LNCaP clone FGC (cell line): ENCODE results near the gene GRIK4.

Source experiments
- DNase-seq: peaks from one replicate; pipeline ENCODE4 v3.0.0-alpha.2; 2011; ENCODE audit warnings: low read depth
- H3K4me3 ChIP-seq: 2 replicates; pipeline ENCODE4 v1.5.1; 2011; ENCODE audit warnings: mild to moderate bottlenecking, low read depth, low read length, control low read depth
- TF ChIP-seq, protein P1 (sequence below): IDR thresholded peaks from 2 replicates; pipeline ENCODE4 v1.5.1; 2012; ENCODE audit warnings: mild to moderate bottlenecking; ENCODE audit not compliant: control insufficient read depth, insufficient read depth; ENCODE audit errors: extremely low read depth

The GRIK4 gene

DNA sequence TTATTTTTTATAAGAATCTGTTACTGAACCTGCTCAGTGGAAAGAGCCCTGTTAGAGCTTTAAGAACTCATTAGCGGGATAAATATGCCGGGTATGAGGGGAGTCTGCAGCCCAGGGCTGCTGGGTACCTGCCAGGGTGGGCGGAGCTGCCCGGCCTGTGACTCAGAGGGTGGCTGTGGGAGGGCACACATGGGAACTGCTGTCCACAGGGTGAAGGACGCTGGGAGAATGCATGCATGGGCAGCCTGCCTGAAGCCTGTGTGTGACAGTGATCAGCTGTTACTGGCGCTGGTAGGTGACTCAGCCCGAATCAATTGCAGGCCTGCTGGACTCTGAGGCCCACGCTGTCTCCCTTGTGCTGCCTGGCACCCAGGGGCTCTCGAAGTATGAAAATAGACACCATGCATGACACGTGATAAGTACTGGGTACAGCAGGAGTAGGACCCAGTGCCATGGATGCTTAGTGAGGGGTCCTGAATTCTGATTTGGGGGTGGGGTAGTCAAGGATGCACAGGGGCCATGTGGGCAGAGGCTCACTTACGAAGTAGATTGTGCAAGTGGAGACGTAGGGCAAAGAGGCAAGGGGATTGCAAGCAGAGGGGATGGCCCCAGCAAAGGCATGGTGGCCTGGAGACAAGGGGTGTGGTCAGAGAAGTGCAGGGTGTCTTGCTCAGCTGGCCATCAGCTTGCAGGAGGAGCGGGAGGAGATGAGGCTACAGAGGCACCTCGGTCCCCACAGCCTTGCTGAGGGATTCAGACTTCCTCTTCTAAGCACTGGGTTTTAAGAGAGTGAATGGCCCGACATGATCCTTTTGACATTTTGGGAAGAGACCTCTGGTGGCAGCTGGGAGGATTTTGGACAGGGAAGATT, 36.5 kb downstream of the GRIK4 start:
- no peak overlapping the region for H3K4me3 ChIP-seq
- DNase-seq: peak; percentile 39
- TF ChIP-seq, protein P1, sequence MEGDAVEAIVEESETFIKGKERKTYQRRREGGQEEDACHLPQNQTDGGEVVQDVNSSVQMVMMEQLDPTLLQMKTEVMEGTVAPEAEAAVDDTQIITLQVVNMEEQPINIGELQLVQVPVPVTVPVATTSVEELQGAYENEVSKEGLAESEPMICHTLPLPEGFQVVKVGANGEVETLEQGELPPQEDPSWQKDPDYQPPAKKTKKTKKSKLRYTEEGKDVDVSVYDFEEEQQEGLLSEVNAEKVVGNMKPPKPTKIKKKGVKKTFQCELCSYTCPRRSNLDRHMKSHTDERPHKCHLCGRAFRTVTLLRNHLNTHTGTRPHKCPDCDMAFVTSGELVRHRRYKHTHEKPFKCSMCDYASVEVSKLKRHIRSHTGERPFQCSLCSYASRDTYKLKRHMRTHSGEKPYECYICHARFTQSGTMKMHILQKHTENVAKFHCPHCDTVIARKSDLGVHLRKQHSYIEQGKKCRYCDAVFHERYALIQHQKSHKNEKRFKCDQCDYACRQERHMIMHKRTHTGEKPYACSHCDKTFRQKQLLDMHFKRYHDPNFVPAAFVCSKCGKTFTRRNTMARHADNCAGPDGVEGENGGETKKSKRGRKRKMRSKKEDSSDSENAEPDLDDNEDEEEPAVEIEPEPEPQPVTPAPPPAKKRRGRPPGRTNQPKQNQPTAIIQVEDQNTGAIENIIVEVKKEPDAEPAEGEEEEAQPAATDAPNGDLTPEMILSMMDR: peak; percentile 45

DNA sequence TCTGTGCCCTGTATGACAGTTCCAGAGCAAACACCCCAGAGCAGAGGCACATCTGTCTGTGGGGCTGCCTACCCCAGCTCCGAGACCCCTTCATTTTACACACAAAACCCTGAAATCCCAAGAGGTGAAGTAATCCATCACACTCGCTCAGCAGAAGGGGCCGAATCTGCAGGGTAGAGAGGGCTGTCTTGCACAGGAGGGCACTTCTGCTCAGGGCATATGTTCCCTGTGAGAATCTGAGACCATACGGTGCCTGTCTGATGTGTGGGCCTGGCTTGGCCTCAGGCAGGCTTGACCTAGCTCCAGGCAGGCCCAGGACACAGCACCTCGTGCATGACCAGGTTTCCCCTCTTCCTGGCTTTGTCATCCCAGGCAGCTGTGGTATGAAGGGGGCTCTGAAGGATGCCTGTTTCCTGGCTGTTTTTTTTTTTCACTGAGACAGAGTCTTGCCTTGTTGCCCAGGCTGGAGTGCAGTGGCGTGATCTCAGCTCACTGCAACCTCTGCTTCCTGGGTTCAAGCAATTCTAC, 37.2 kb downstream of the GRIK4 start:
- DNase-seq: no peak
- H3K4me3 ChIP-seq: no peak overlapping the region
- TF ChIP-seq, protein P1: no peak

DNA sequence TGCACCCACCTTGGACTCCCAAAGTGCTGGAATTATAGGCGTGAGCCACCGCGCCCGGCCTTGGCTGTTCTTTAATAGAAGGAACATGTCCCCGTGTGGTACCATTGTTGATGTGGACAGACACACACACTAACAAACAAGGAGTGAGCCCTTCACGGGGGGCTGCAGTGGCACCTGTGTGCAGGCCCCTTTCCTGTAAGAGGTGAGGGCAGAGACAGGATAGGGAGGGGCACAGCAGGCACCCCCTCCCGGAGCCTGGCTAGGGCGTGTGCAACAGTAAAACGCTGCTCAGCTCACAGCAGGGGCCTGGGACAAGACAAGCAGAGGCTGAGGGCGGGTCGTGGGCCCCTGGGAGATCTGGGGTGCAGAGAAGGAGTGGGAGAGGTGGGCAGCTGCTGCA, 37.8 kb downstream of the GRIK4 start:
- H3K4me3 ChIP-seq: no peak overlapping the region
- no peak for DNase-seq
- TF ChIP-seq, protein P1: no peak

DNA sequence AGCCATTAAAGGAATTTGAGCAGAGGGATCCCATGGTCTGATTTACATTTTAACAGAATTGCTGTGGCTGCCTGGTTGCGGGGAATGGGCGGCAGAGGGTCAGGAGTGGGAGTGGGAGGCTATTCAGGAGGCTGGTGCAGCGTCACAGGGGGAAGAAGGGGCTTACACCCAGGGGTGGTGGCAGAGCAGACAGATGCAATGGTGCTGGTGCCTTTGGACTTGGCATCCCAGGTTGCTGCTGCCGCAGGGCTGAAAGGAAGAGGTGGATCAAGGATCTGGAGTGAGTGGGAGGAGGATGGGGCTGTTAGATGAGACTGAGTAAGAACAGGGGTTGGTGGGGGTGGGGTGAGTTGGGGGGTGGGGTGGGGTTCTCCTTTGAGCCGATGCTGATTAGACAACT, 38.5 kb downstream of the GRIK4 start:
- no peak overlapping the region for H3K4me3 ChIP-seq
- DNase-seq: no peak
- TF ChIP-seq, protein P1: no peak

DNA sequence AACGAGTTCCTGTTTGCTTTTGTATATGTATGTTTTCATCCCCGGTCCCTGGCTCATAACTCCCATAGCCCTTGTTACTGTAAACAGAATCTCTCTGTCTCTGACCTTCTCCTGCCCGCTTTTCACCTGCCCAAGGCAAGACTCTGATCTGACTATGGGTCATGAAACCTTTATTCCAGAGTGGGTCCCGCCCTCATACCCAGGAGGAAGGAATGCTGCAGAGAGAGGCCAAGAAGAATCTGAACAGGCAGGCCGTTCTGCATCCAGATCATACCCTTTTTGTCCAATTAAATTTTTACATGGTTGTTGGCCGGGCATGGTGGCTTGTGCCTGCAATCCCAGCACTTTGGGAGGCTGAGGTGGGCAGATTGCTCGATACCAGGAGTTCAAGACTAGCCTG, 39.6 kb downstream of the GRIK4 start:
- TF ChIP-seq, protein P1: no peak
- DNase-seq: no peak
- H3K4me3 ChIP-seq: no peak overlapping the region

DNA sequence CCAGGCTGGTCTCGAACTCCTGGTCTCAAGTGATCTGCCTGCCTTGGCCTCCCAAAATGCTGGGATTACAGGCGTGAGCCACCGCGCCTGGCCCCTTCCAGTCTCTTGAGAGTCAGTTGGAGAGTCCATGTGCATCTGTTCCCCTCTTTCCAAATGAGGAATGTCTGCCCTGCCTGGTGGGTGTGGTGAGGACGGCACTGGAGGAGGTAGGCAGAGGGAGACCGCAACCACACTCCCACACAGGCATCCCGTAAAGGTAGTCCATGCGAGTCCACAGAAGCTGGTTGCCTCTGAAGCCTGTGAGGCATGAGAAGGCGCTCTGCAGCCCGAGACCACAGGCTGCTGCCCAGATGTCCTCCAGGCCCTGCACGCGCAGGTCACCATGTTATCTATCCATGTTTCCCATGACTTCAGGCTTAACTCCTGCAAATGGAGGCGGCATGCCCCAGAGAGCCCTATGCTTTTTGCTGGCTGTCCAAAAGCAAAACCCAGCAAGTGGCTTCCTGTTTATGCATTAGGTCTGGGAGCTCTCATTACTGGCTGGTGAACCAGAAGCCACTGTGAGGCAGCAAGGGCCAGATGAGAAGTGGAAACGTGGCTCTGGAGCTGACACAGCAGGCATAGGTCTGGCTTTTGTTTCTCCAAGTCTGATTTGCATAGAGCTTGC, 43.4 kb downstream of the GRIK4 start:
- H3K4me3 ChIP-seq: no peak overlapping the region
- TF ChIP-seq, protein P1: no peak
- DNase-seq: no peak

DNA sequence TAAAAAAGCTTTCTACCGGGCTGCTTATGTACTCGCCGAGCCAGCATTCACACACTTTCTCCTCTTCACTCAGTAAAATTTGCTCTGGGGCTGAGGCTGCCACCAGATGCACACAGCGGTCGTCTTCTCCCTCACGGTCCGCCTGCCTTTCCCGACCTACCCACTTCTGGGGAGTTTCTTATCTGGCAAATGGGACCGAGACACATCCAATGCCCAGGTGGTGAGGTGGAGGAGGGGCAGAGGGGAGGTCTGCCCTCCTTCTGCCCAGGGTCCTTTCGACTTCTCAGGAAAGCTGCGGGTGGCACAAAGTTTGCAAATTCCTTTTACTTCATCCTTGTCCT, 43.9 kb downstream of the GRIK4 start:
- H3K4me3 ChIP-seq: no peak overlapping the region
- no peak for DNase-seq
- TF ChIP-seq, protein P1: no peak
